GM19328 (cell line): ENCODE measurements around the gene ZDHHC7.

Experiments
- ATAC-seq: cut with Tn5 transposase; IDR thresholded peaks from one replicate; pipeline ENCODE4 v1.9.1; 2021; ENCODE audit warnings: mild to moderate bottlenecking, moderate library complexity; ENCODE audit not compliant: unreplicated experiment

ZDHHC7 gene

DNA sequence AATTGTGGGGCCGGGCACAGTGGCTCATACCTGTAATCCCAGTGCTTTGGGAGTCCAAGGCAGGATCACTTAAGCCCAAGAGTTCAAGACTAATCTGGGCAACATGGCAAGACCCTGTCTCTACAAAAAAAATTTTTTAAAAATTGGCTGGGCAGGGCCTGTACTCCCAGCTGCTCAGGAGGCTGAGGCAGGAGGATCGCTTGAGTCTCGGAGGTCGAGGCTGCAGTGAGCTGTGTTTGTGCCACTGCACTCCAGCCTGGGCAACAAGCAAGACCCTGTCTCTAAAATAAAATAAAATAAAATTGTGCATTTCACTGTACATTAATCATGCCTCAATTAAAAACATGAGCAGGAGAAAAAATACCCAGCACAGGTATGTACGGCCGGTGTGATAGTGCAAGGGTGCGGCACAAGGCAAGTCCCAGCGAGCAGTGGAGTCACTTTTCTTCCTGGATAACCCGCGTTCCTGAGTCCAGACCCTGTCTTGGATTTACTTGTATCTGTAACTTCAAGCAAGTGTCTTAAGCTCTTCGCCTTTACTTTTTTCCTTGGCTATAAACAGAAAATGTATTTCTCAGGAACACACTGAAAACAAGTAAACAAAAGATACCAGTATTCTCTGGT lies 11.4 kb downstream of the ZDHHC7 start:
- ATAC-seq = no peak

DNA sequence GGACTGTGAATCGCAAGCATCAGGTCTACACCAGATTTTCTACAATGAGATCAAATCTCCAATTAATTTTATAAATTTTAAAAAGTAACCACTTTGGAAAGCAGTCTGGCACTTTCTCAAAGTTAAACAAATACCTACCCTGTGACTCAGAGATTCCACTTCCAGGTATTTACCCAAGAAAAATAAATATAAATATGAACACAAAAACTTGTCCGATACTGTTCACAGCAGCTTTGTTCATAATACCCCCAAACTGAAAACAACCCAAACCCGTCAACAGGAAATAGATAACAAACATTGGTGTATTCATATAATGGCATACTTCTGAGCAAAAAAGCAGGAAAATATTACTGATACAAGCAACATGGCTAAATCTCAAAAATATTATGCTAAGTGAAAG lies 12.1 kb downstream of the ZDHHC7 start:
- ATAC-seq = no peak

DNA sequence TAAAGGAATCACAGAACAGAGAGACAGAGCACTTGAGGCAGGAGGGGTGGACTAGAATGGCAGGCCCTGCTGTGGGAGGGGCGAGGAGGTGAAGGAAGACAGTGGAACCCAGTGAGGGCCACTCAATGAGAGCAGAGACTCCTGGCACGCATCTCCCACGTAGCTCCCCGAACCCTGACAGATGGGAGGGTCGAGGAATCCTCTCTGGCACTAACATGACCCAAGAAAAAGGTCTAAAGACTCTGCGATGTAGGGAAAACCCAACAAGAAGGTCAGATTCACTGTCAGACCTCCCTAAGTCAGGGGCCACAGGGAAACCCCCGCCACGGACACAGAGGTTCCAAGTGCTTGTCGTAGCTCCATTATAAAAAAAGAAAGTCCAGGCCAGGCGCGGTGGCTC lies 15.0 kb downstream of the ZDHHC7 start:
- no peak for ATAC-seq

DNA sequence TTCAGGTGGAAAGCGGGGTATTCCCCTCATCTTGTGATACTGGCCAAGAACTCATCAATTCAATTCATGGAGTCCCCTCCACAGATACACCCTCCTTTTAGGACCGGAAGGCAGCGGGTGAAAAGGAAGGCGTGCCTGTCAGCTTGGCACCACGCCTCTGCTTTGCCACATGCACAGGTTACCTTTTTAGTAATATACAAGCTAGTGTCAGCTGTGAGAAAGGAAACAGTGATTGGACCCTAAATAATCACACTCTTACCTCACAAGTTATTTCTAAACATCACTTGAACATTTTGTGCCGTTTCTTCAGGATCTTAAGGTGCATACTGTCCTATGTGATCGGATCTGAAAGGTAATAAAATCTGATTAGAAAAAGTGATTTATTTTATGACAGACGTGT lies 15.7 kb downstream of the ZDHHC7 start:
- no peak for ATAC-seq

DNA sequence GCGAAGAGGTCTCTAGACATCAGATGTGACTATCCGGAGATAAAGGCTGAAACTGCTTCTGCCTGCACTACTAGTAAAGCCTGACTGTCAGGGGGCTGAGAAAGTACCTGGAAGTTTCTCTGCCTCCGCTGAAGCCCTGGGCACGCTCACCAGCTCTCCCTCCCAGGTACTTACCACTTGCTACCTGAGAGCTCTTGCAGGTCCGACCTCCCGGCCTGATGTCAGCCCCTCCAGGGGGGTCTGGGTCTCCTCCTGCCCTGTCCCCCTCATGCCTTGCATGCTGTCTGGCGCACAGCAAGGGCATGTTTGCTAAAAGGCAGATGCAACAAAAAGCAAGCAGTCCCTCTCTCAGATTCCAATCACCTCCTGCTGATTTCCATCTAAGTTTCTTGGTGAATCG lies 17.4 kb downstream of the ZDHHC7 start:
- no peak for ATAC-seq

- no peak for ATAC-seq
Measured at GRCh38 chr16:84992717-84993075, 18.6 kb downstream of the ZDHHC7 start.

DNA sequence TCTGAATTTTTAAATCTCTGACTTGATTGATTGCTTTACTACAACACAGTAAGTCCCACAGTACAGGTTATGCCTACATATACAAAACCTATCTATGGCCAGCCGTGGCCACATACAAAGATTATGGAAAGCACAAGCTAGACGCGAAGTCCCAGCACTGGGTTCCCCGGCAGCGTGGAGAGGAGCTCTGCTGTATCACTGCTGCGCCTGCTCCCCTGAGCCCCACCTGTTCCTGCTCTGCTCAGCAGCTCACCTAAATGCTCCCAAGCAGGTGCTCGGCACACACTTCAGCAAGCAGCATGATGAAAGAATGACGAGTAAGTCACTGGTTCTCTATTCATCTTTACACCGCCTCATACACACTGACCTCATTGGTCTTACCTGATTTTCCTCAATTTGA lies 20.6 kb downstream of the ZDHHC7 start:
- no peak for ATAC-seq

DNA sequence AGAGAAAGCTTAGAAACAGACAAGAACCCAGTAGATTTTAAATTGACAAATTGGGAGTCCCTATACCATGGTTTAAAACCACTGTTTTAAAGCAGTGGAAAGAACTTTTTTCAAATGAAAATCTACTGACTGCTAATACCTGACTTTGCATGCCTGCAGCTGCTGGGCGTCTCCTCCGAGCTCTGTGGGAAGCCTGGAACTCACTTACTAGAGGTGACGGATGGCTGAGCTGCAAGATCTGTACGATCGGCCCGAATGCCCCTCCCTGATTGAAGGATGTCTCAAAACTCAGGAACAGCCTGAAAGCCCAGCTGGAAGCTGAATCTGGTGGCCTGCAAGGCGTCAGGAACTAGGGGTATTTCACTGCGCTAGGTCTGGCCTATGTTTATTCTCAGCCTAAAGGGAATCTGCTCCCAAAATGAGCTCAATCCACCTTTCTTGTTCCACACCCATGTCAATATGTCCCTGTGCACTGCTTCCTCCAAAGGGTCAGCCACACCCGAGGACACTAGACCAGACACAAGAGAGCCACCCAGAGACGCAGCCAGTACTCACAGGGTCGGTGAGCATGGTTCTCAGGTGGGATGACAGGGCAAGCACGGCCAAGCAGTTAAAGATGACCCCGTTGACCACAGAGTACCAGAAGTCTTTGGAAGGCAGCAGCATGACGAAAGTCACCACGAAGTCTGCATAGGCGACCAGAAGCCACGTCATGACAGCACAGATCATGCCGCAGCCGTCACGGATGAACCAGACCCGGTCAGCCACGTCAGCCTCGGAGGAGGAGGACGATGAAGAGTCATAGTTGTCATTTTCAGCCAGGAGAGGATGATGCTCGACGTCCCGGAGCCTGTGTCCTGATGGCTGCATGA lies 21.4 kb downstream of the ZDHHC7 start:
- no peak for ATAC-seq

DNA sequence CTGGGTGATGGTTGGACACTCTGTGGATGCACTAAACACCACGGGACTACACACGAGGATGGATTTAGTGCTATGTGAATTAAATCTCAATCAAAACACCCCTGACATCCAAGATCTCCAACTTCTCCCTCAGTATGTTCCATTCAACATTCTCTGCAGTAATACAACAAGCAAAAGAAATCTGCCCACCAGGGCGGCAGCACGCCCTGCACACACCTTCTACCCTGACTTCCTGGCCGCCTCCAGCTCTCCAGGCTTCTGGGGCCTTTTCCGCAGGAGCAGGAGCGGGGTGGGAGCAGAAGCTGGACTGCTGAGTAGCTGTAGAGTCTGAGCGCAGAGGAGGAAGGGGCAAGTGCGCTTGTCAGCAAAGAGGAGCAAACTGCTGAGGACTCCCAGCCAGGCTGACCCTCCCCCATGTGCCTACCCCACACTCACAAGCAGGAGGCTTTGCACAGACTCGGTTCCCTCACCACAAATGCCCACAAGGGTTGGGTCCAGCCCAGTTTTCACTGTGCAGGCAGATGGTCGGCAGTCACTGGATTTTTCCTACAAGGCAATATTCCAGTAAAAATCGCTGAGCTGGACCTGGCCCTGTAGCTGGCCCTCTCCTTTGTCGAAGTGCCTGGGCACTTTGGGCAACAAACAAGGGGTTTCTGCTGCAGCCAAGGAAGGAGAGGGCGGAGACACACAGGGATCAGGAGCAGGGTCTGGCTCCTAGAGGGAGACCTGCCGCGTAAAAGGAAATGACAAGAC lies 22.8 kb downstream of the ZDHHC7 start:
- no peak for ATAC-seq

DNA sequence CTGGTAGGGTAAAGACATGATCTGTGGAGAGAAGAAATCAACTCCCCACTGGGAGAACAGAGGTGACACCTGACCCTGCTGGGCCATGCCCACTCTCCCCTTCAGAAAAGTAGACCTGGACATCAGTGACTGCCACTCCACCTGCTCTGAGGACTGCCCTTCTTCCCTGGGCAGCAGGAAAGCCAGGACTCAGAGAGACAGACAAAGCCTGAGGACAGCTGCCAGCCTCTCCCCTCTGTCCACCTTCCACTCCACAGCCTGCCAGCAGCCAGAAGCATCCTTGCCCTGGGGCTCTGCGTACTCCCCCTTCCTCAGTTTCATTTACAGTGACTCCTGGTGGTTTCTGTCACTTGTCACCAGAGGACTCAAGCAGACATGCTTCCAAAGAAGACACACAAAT lies 24.5 kb downstream of the ZDHHC7 start:
- no peak for ATAC-seq

- no peak for ATAC-seq
Measured at GRCh38 chr16:84986102-84986501, 25.2 kb downstream of the ZDHHC7 start.

DNA sequence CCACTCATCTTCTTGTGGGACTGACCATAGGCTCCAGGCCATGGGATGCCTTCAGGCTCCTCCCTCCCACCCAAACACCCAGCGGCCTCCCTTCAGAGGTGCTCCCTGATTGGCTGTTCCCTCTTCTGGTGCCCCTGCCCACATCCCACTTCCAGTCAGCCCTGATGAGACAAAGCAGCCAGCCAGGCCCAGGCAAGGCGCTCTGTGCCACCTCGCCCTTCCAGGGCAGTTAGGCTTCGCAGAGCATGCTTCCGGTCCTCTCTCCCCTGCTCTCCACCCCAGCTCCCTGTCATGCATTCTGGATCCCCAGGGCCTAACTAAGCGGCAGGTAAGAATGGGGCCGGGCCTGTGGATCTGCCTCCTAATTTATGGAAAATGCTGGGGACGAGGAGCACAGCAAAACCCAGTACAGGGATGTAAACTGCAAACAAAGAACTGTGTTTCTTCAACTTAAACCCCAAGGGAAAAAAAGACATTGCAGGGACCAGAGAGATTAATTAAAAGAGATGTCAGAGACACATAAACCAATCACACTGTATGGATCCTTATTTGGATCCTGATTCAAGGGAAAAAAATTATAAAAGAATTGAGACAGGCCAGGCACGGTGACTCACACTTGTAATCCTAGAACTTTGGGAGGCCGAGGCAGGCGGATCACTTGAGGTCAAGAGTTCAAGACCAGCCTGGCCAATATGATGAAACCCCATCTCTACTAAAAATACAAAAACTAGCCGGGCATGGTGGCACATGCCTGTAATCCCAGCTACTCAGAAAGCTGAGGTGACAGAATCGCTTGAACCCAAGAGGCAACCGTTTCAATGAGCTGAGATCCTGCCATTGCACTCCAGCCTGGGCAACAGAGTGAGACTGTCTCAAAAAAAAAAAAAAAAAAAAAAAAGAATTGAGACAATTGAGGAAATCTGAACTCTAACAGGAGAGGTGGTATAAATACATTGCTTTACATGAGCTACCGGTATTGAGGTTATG lies 26.0 kb downstream of the ZDHHC7 start:
- ATAC-seq = no peak

- no peak for ATAC-seq
Measured at GRCh38 chr16:84982434-84982833, 28.9 kb downstream of the ZDHHC7 start.

- ATAC-seq = no peak
Measured at GRCh38 chr16:84979516-84979915, 31.8 kb downstream of the ZDHHC7 start.

- no peak for ATAC-seq
Measured at GRCh38 chr16:84976644-84977400, 34.5 kb downstream of the ZDHHC7 start.

- ATAC-seq = no peak
Measured at GRCh38 chr16:84975522-84975921, 35.8 kb downstream of the ZDHHC7 start.

DNA sequence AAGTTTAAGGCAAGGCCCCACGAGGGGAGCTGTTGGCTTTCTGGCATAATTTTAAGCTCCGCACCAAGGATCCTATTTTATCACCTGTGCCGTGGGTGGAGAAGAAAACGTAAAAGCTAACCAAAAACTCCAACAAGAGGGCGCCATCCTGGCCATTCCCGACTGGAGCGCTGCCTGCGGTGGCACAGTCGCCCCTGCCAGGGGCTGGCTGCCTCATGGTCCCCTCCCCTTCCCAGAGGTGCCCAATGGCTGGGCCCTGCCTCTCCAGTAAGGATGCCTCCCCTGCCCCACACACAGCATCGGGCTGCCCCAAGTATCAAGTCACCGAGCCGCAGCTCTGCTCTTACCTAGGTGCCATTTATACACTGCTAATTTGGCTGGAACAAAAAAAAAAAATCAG lies 36.3 kb downstream of the ZDHHC7 start:
- no peak for ATAC-seq

DNA sequence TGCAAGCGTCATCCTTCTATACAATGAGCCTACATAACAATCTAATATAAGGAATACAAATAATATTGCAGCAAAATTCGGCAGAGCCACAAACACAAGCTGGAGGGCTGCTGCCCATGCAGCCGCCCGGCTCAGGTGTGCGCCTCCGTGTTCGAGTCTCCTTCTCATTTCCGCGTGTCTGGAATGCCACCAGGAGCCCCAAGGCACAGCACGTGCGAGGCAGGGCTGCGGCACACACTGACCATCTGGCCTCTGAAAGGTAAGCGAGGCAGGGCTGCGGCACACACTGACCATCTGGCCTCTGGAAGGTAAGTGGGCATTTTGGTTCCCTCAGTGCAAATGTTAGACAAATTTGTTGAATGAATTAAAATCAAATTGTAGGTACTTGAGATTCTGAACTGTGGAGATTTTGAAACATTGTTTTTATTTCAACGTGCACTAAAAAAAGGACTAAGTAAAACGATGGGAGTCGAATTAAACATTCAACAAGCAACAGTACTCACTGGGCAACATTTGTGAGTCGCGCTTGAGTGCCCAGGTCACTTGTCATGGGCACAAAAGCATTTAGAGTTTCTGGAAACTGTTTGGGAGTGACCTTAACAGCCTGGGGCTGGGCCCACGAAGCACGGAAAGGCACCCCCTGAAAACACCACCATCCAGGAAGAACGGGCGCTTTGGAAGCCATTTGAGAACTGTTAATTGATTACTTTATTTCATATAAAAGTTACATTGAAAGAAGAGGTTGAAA lies 37.4 kb downstream of the ZDHHC7 start:
- ATAC-seq = no peak

- ATAC-seq = no peak
Measured at GRCh38 chr16:84973236-84973635, 38.1 kb downstream of the ZDHHC7 start.
